ENCODE measurements around the gene MYT1. TPM values are rescaled to one million over a fixed set of nuclear protein-coding genes. Genes with fewer than 3 reads are reported as not detected.

Gene MYT1
- total and polyA plus RNA-seq, 9 of the 15 experiments (the other 6 are each of a cell fraction or from before 2014, with no cell fraction given) = 0.02 to 0.12 (median 0.06) TPM; not detected in 4

- intact Hi-C loops (cut with micrococcal nuclease) = no loop called here
- Histone ChIP-seq H3K27ac (ENCODE audit: extremely low read depth, low read depth, low read length) (no peak overlapping the region; the same call in 2 of the 3 replicates), H3K4me1 (replicated peaks in 1 of 2; ENCODE audit: control insufficient read depth in 2 of 2, insufficient read depth in 2 of 2, low read length in 2 of 2) (peaks cover 15 to 30% of the 10 kb centered on the region in 2 experiments; a peak in 4 of 5 replicates), H2AFZ (ENCODE audit: low read depth, low read length) (no peak overlapping the region), H3K4me2 (ENCODE audit: insufficient read depth, low read length) (no peak overlapping the region), H3K36me3 (ENCODE audit: control insufficient read depth, insufficient read depth, low read length) (no peaks in the 10 kb centered on the region), H3K79me2 (ENCODE audit: control insufficient read depth, insufficient read depth, low read length) (no peaks in the 10 kb centered on the region), H3K27me3 (ENCODE audit: control insufficient read depth in 2 of 2, insufficient read depth in 2 of 2, low read length in 2 of 2) (peaks cover 37 to 67% of the 10 kb centered on the region in 2 experiments), H4K20me1 (replicated peaks; ENCODE audit: control insufficient read depth, insufficient read depth, low read length) (peaks cover 16% of the 10 kb centered on the region), H3K9me3 (replicated peaks; ENCODE audit: control insufficient read depth, insufficient read depth, low read depth, low read length) (no peaks in the 10 kb centered on the region), H3K4me3 (no peak overlapping the region), H3K9me1 (ENCODE audit: control insufficient read depth, insufficient read depth, low read length) (no peaks in the 10 kb centered on the region), H3K9ac (ENCODE audit: insufficient read depth in 1 of 2, low read depth in 2 of 2, low read length in 2 of 2) (0 out of 4 replicates have a peak overlapping the region, but pooled peaks of 1 of the 2 experiments have one; percentile 21)
- no peak for FAIRE-seq
- ChIA-PET CTCF (ENCODE audit: low intra/inter-chr PET ratio) (no interaction called here), POLR2A (interaction anchor here (0.8 kb wide), 1 partner anchor 23 kb away, joined by 3 read pairs; no protein-coding TSS in a partner anchor)
- DNase-seq (ENCODE audit: extremely low read depth in 1 of 4, low spot score in 3 of 4) = no peak
- no peak for ATAC-seq
- in situ Hi-C loops (cut with MboI) = no loop called here
- 13% methylated on average over 10 of the region's 10 CpGs for WGBS (ENCODE audit: insufficient coverage, low coverage, missing lambda C conversion rate)
- no TSS peak for BruUV-seq (replicated peaks)
- TF ChIP-seq TCFL5 (CRISPR knock-in tag; conservative IDR thresholded peaks at IDR 0.05) (no peak), ZNF644 (tag; IDR thresholded peaks at IDR 0.05; ENCODE audit: low read depth) (no peak), RBBP5 (IDR thresholded peaks at IDR 0.05; ENCODE audit: borderline replicate concordance, insufficient read depth, low read length, poor library complexity, severe bottlenecking) (no peak), CHD1 (IDR thresholded peaks at IDR 0.05; ENCODE audit: low read length) (no peak), NR3C1 (CRISPR knock-in tag; IDR thresholded peaks at IDR 0.05) (no peak), XRCC4 (IDR thresholded peaks at IDR 0.05; ENCODE audit: extremely low read depth, insufficient read depth, insufficient read length) (no peak), ZNF589 (CRISPR knock-in tag; IDR thresholded peaks at IDR 0.05; ENCODE audit: low read depth) (no peak), MLX (CRISPR knock-in tag; conservative IDR thresholded peaks at IDR 0.05) (no peak), TRIM24 (IDR thresholded peaks at IDR 0.05) (no peak), SAFB (IDR thresholded peaks at IDR 0.05; ENCODE audit: borderline replicate concordance, low read depth, low read length) (no peak), TEAD4 (IDR thresholded peaks at IDR 0.05; ENCODE audit: low read length) (no peak), TEAD4 (CRISPR knock-in tag; IDR thresholded peaks at IDR 0.05; ENCODE audit: borderline replicate concordance) (no peak), ZC3H11A (IDR thresholded peaks at IDR 0.05; ENCODE audit: low read depth, low read length) (no peak), ZNF175 (CRISPR knock-in tag; IDR thresholded peaks at IDR 0.05; ENCODE audit: low read depth) (no peak), ZFP30 (CRISPR knock-in tag; IDR thresholded peaks at IDR 0.05; ENCODE audit: borderline replicate concordance) (no peak), IRF2 (CRISPR knock-in tag; IDR thresholded peaks at IDR 0.05) (no peak), ZNF280B (CRISPR knock-in tag; IDR thresholded peaks at IDR 0.05) (no peak)
- TF ChIP-seq, protein P1, sequence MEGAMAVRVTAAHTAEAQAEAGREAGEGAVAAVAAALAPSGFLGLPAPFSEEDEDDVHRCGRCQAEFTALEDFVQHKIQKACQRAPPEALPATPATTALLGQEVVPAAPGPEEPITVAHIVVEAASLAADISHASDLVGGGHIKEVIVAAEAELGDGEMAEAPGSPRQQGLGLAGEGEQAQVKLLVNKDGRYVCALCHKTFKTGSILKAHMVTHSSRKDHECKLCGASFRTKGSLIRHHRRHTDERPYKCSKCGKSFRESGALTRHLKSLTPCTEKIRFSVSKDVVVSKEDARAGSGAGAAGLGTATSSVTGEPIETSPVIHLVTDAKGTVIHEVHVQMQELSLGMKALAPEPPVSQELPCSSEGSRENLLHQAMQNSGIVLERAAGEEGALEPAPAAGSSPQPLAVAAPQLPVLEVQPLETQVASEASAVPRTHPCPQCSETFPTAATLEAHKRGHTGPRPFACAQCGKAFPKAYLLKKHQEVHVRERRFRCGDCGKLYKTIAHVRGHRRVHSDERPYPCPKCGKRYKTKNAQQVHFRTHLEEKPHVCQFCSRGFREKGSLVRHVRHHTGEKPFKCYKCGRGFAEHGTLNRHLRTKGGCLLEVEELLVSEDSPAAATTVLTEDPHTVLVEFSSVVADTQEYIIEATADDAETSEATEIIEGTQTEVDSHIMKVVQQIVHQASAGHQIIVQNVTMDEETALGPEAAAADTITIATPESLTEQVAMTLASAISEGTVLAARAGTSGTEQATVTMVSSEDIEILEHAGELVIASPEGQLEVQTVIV (CRISPR knock-in tag; IDR thresholded peaks at IDR 0.05; ENCODE audit: borderline replicate concordance) = no peak
These were observed 49.9 kb downstream of the MYT1 start for GRCh38 chr20:64214113-64214512.
